ENCODE data around the gene MCF2L. TPM values are rescaled to one million over a fixed set of nuclear protein-coding genes. Genes with fewer than 3 reads are reported as not detected.

The MCF2L gene
- total and polyA plus RNA-seq, 7 donors = 9.1 to 40.5 (median 20.3) TPM

DNA sequence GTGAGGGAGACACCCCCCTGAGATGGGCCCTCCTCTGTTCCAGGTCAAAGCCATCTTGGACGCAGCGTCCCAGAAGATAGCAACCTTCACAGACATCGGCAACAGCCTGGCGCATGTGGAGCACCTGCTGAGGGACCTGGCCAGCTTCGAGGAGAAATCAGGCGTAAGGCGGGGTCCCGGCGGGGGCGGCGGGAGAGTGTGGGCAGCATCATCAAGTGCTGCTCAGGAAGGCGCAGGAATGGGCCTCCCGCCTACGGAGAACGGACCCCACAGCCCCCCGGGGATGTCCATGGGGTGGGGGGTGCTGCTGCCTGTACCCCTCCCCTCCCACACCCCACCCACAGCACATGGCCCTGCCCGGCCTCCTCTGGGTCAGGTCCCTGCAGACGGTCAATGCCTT, 105.4 kb downstream of the MCF2L start:
- H3K4me3 ChIP-seq = no peak overlapping the region
- H3K27me3 ChIP-seq (ENCODE audit: insufficient read depth in 3 of 3, low read length in 2 of 3) = peaks cover 0 to 13% (median 5%) of the 10 kb centered on the region in 3 donors
- intact Hi-C loops (cut with DNase I) = no loop called here
- DNase-seq (peak; percentile 9 to 32), ATAC-seq (no peak)
- H3K9me3 ChIP-seq = no peaks in the 10 kb centered on the region
- H3K27ac ChIP-seq = no peak overlapping the region
- no peaks in the 10 kb centered on the region for H3K4me1 ChIP-seq
- 88 to 91% (median 90%) methylated on average over 17 to 18 of the region's 18 CpGs for WGBS, 3 donors
- H3K36me3 ChIP-seq (ENCODE audit: insufficient read depth in 1 of 2, low read depth in 1 of 2) = peaks cover 0 to 18% of the 10 kb centered on the region in 2 donors
- TF ChIP-seq, protein P1, sequence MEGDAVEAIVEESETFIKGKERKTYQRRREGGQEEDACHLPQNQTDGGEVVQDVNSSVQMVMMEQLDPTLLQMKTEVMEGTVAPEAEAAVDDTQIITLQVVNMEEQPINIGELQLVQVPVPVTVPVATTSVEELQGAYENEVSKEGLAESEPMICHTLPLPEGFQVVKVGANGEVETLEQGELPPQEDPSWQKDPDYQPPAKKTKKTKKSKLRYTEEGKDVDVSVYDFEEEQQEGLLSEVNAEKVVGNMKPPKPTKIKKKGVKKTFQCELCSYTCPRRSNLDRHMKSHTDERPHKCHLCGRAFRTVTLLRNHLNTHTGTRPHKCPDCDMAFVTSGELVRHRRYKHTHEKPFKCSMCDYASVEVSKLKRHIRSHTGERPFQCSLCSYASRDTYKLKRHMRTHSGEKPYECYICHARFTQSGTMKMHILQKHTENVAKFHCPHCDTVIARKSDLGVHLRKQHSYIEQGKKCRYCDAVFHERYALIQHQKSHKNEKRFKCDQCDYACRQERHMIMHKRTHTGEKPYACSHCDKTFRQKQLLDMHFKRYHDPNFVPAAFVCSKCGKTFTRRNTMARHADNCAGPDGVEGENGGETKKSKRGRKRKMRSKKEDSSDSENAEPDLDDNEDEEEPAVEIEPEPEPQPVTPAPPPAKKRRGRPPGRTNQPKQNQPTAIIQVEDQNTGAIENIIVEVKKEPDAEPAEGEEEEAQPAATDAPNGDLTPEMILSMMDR (IDR thresholded peaks at IDR 0.05) = no peak

DNA sequence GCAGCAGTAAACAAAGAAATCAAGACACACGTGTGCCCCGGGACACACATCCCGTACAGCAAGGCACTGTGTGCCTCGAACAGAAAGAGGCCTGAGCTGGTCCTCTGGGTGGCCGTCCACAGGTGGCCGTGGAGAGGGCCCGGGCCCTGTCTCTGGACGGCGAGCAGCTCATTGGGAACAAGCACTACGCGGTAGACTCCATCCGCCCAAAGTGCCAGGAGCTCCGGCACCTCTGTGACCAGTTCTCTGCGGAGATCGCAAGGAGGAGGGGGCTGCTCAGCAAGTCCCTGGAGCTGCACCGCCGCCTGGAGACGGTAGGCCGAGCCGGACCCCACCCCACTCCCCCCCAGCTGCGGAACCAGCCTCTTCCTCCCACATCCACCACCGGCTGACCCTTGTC, 105.9 kb downstream of the MCF2L start:
- Histone ChIP-seq H3K27me3 (ENCODE audit: insufficient read depth in 3 of 3, low read length in 2 of 3) (peaks cover 0 to 15% (median 7%) of the 10 kb centered on the region in 3 donors), H3K4me3 (no peak overlapping the region), H3K36me3 (ENCODE audit: insufficient read depth in 1 of 2, low read depth in 1 of 2) (peaks cover 0 to 18% of the 10 kb centered on the region in 2 donors), H3K4me1 (no peaks in the 10 kb centered on the region), H3K9me3 (no peaks in the 10 kb centered on the region), H3K27ac (no peak overlapping the region)
- intact Hi-C loops (cut with DNase I) = no loop called here
- DNase-seq = peak; percentile 4 to 40
- WGBS, 3 donors = 94 to 96% (median 94%) methylated on average over 22 of the region's 22 CpGs
- TF ChIP-seq, protein P1 (IDR thresholded peaks at IDR 0.05) = no peak
- ATAC-seq = no peak

DNA sequence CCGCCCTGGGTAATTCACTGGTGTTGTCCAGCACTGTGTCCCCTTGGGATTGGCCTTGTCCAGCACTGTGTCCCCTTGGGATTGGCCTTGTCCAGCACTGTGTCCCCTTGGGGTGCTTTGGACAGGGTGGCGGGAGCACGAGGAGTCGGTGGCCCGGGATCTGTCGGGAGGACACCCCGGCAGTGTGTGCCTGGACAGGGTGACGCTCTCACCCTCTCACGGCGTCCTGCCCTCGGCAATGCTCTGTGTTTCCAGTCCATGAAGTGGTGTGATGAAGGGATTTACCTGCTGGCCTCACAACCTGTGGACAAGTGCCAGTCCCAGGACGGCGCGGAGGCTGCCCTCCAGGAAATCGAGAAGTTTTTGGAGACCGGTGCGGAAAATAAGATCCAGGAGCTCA, 106.7 kb downstream of the MCF2L start:
- Histone ChIP-seq H3K4me1 (no peaks in the 10 kb centered on the region), H3K4me3 (no peak overlapping the region), H3K36me3 (ENCODE audit: insufficient read depth in 1 of 2, low read depth in 1 of 2) (peaks cover 0 to 18% of the 10 kb centered on the region in 2 donors), H3K9me3 (no peaks in the 10 kb centered on the region), H3K27ac (no peak overlapping the region), H3K27me3 (ENCODE audit: insufficient read depth in 3 of 3, low read length in 2 of 3) (peaks cover 0 to 20% (median 7%) of the 10 kb centered on the region in 3 donors)
- peak in 1 of 2 donors; percentile 31 for DNase-seq
- ATAC-seq = no peak
- intact Hi-C loops (cut with DNase I) = no loop called here
- TF ChIP-seq, protein P1 (IDR thresholded peaks at IDR 0.05) = no peak
- WGBS, 3 donors = 94 to 96% (median 96%) methylated on average over 17 of the region's 17 CpGs

DNA sequence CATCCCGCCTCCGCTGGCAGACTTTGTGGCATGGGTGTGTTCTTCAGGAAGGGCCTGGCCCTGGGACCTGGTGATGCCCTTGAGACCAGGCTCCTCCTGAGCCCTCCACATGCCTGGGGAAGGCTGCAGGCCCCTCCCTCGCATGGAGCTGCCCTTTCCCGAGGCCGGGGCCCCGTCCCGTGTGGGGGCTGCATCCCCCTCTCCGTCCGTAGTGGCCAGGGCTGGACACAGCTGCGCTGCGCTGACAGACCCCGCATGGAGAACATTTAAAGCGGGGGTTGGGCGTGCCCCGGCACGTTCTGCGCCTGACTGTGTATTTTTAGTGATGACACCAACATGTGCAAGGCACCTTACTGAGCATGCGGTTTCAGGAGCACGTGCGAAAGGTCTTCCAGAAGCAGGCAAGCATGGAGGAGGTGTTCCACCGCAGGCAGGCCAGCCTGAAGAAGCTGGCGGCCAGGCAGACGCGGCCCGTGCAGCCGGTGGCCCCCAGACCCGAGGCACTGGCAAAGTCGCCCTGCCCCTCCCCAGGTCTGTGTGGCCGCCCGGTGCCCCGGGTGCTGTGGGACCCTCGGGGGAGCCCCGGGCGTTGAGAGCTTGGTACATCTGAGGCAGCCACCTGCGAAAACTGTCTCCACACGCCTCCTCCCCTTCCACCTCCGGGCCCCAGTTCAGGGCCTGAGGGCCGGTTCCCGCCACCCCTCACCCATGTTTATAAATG, 107.8 kb downstream of the MCF2L start:
- H3K27me3 ChIP-seq (ENCODE audit: insufficient read depth in 3 of 3, low read length in 2 of 3) = peaks cover 0 to 23% (median 7%) of the 10 kb centered on the region in 3 donors
- H3K4me1 ChIP-seq = no peaks in the 10 kb centered on the region
- WGBS, 3 donors = 93 to 96% (median 93%) methylated on average over 39 of the region's 39 CpGs
- H3K9me3 ChIP-seq = no peaks in the 10 kb centered on the region
- intact Hi-C loops (cut with DNase I) = no loop called here
- TF ChIP-seq, protein P1 (IDR thresholded peaks at IDR 0.05) = no peak
- ATAC-seq (no peak), DNase-seq (peak in 1 of 2 donors; percentile 38)
- no peak overlapping the region for H3K4me3 ChIP-seq
- H3K36me3 ChIP-seq (ENCODE audit: insufficient read depth in 1 of 2, low read depth in 1 of 2) = peaks cover 0 to 18% of the 10 kb centered on the region in 2 donors
- H3K27ac ChIP-seq = no peak overlapping the region

All from psoas muscle (tissue), 8 donors.